Measurements from ENCODE around the gene CAPZB.

DNA sequence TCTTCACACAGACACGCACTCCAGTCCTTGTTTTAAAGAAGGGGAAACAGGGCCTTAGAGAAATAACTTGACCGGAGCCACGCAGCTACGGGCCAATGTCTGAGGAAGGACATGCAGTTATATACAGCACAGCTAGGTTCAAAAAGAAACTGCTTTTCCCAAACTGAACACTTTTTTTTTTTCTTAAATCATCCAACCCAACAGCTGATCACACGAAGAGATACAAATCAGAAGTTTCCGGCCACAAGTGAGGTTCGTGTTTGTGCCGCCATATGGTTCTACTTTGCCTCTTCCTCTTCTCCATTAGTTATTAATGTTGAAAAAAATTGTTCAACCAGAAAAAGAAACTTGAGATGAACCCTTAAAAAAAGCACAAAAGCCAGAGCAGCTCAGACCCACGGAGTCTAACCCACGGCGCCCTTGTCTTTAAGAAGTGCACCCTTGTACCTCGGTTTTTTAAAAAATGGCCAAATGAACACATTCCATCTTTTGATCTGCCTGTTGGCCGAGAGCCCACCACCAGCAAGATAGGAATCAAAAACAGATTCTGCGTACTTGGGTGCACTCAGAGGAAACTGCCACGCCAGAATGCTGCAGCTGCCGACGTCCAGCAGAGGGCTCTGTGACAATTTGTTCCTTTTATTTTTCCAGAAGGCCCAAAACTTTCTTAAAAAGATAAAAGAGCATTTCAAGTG lies 94.3 kb downstream of the CAPZB start:
- TF ChIP-seq CTCF (IDR thresholded peaks at IDR 0.05; ENCODE audit: insufficient read depth, low read length): peak; percentile 89
- no peak for TF ChIP-seq POLR2AphosphoS5 (IDR thresholded peaks at IDR 0.05; ENCODE audit: low read depth)
- TF ChIP-seq, protein P1, sequence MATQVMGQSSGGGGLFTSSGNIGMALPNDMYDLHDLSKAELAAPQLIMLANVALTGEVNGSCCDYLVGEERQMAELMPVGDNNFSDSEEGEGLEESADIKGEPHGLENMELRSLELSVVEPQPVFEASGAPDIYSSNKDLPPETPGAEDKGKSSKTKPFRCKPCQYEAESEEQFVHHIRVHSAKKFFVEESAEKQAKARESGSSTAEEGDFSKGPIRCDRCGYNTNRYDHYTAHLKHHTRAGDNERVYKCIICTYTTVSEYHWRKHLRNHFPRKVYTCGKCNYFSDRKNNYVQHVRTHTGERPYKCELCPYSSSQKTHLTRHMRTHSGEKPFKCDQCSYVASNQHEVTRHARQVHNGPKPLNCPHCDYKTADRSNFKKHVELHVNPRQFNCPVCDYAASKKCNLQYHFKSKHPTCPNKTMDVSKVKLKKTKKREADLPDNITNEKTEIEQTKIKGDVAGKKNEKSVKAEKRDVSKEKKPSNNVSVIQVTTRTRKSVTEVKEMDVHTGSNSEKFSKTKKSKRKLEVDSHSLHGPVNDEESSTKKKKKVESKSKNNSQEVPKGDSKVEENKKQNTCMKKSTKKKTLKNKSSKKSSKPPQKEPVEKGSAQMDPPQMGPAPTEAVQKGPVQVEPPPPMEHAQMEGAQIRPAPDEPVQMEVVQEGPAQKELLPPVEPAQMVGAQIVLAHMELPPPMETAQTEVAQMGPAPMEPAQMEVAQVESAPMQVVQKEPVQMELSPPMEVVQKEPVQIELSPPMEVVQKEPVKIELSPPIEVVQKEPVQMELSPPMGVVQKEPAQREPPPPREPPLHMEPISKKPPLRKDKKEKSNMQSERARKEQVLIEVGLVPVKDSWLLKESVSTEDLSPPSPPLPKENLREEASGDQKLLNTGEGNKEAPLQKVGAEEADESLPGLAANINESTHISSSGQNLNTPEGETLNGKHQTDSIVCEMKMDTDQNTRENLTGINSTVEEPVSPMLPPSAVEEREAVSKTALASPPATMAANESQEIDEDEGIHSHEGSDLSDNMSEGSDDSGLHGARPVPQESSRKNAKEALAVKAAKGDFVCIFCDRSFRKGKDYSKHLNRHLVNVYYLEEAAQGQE (IDR thresholded peaks at IDR 0.05; ENCODE audit: insufficient replicate concordance, low read depth): no peak
- no peak for TF ChIP-seq SPI1 (IDR thresholded peaks at IDR 0.05; ENCODE audit: borderline replicate concordance, low read depth)
- no peak for TF ChIP-seq GABPA (IDR thresholded peaks at IDR 0.05; ENCODE audit: low read depth)
